CD14-positive monocyte (primary cell): ENCODE data around the gene UGT8. TPM values are rescaled to one million over a fixed set of nuclear protein-coding genes. Genes with fewer than 3 reads are reported as not detected.

Source experiments
- DNase-seq, 3 donors: peaks; one replicate each; pipeline ENCODE4 v3.0.0-alpha.2; 2011 to 2022
- H2AFZ ChIP-seq: 2 replicates; pipeline ENCODE4 v1.6.0; 2012; ENCODE audit warnings: mild to moderate bottlenecking, low read depth, low read length, inconsistent platforms; ENCODE audit not compliant: insufficient read depth, poor library complexity, severe bottlenecking
- H3K27ac ChIP-seq, 2 donors: 1 replicate in 1 of 2; 2 replicates in 1 of 2; pipeline ENCODE4 v1.5.1; 2012 to 2013; ENCODE audit warnings: low read length in 2 of 2, control low read depth in 1 of 2, inconsistent platforms in 1 of 2, low read depth in 1 of 2, mild to moderate bottlenecking in 1 of 2
- H3K27me3 ChIP-seq, 2 donors: one replicate each; pipeline versions ENCODE4 v1.6.0 to v1.6.1; 2011 to 2013; ENCODE audit warnings: low read length in 2 of 2; ENCODE audit not compliant: control insufficient read depth in 2 of 2, insufficient read depth in 2 of 2
- H3K36me3 ChIP-seq, 2 donors: replicated peaks in 1 of 2; 1 replicate in 1 of 2; 2 replicates in 1 of 2; pipeline versions ENCODE4 v1.5.1 to v1.6.1; 2012 to 2013; ENCODE audit warnings: low read length in 2 of 2, control low read depth in 1 of 2, inconsistent platforms in 1 of 2, mild to moderate bottlenecking in 1 of 2; ENCODE audit not compliant: insufficient read depth in 2 of 2, control insufficient read depth in 1 of 2
- H3K4me1 ChIP-seq, 2 donors: 1 replicate in 1 of 2; 2 replicates in 1 of 2; pipeline versions ENCODE4 v1.5.1 to v1.6.1; 2012 to 2013; ENCODE audit warnings: low read length in 2 of 2, control low read depth in 1 of 2, inconsistent platforms in 1 of 2, mild to moderate bottlenecking in 1 of 2, moderate library complexity in 1 of 2; ENCODE audit not compliant: insufficient read depth in 2 of 2, control insufficient read depth in 1 of 2
- H3K4me2 ChIP-seq: replicated peaks from 2 replicates; pipeline ENCODE3; 2012; ENCODE audit warnings: low read length, moderate library complexity, mild to moderate bottlenecking; ENCODE audit not compliant: poor library complexity, severe bottlenecking; ENCODE audit errors: extremely low read depth
- H3K4me3 ChIP-seq, 3 experiments: fragments of 200-600 bp in 1 of 3; sonication (generic) in 1 of 3; replicated peaks in 1 of 3; 1 replicate in 2 of 3; 2 replicates in 1 of 3; pipeline ENCODE4 v1.5.1; 2011 to 2013; ENCODE audit warnings: low read length in 3 of 3, mild to moderate bottlenecking in 3 of 3, control low read depth in 2 of 3, low read depth in 2 of 3, inconsistent platforms in 1 of 3, moderate library complexity in 1 of 3
- H3K79me2 ChIP-seq: 2 replicates; pipeline ENCODE4 v1.6.0; 2012; ENCODE audit warnings: mild to moderate bottlenecking, control low read depth, inconsistent platforms, low read length, moderate library complexity; ENCODE audit not compliant: insufficient read depth
- H3K9ac ChIP-seq: 2 replicates; pipeline ENCODE4 v1.6.0; 2017; ENCODE audit warnings: low read length, mild to moderate bottlenecking; ENCODE audit not compliant: insufficient read depth, poor library complexity, severe bottlenecking
- H3K9me3 ChIP-seq, 2 donors: replicated peaks in 1 of 2; 1 replicate in 1 of 2; 2 replicates in 1 of 2; pipeline versions ENCODE4 v1.5.1 to v1.6.1; 2012 to 2013; ENCODE audit warnings: low read length in 2 of 2, control low read depth in 1 of 2; ENCODE audit not compliant: control insufficient read depth in 1 of 2, insufficient read depth in 1 of 2
- H4K20me1 ChIP-seq: 2 replicates; pipeline ENCODE4 v1.6.0; 2012; ENCODE audit warnings: mild to moderate bottlenecking, low read length, control low read depth, moderate library complexity; ENCODE audit not compliant: insufficient read depth
- H3K27ac Mint-ChIP-seq, 7 donors: one replicate each; pipeline ENCODE4 v1.8.0; 2020; ENCODE audit warnings: mild to moderate bottlenecking in 7 of 7, mixed read lengths in 7 of 7, moderate library complexity in 6 of 7, inconsistent platforms in 2 of 7
- H3K27me3 Mint-ChIP-seq, 3 donors: one replicate each; pipeline ENCODE4 v1.8.0; 2021 to 2022; ENCODE audit warnings: low read depth in 3 of 3, mild to moderate bottlenecking in 3 of 3, mixed read lengths in 3 of 3, moderate library complexity in 3 of 3, inconsistent platforms in 1 of 3
- H3K36me3 Mint-ChIP-seq, 2 donors: one replicate each; pipeline ENCODE4 v1.8.0; 2020; ENCODE audit warnings: mixed read lengths in 2 of 2, inconsistent platforms in 1 of 2, mild to moderate bottlenecking in 1 of 2
- H3K4me1 Mint-ChIP-seq: one replicate; pipeline ENCODE4 v1.8.0; 2020; ENCODE audit warnings: mild to moderate bottlenecking, mixed read lengths
- H3K4me3 Mint-ChIP-seq, 2 donors: one replicate each; pipeline ENCODE4 v1.8.0; 2020; ENCODE audit warnings: mild to moderate bottlenecking in 2 of 2, mixed read lengths in 2 of 2, moderate library complexity in 1 of 2
- H3K9me3 Mint-ChIP-seq, 7 donors: one replicate each; pipeline ENCODE4 v1.8.0; 2020 to 2022; ENCODE audit warnings: mixed read lengths in 7 of 7, mild to moderate bottlenecking in 6 of 7, moderate library complexity in 6 of 7, inconsistent platforms in 2 of 7
- CTCF ChIP-seq: fragments of 200-600 bp; IDR thresholded peaks from one replicate; pipeline ENCODE4 v1.8.0; 2022; ENCODE audit warnings: antibody characterized with exemption, mild to moderate bottlenecking
- WGBS: methylation state at CpG from one replicate; pipeline ENCODE4 v1.1.5; 2013; ENCODE audit warnings: missing lambda C conversion rate; ENCODE audit not compliant: insufficient coverage; 5-methylcytosine and 5-hydroxymethylcytosine counted together
- intact Hi-C, 2 donors: fragments of 100-400 bp; cut with micrococcal nuclease; formaldehyde crosslinking; loops; one replicate each; pipeline versions ENCODE4 v1.15.0 to v1.15.1; 2023
- polyA plus RNA-seq, 3 donors: library from polyadenylated mRNA; depleted of rRNA in 1 of 3; unstranded in 2 of 3; stranded (reverse) in 1 of 3; fragments of 300-500 nt in 2 of 3; fragments of >200 nt in 1 of 3; fragmentation: Illumina TruSeq in 2 of 3; gene quantifications; 1 replicate in 2 of 3; 2 replicates in 1 of 3; pipeline ENCODE4 v1.2.3, GENCODE V29; 2012 to 2021

Gene UGT8
- polyA plus RNA-seq, 3 donors: not detected

DNA sequence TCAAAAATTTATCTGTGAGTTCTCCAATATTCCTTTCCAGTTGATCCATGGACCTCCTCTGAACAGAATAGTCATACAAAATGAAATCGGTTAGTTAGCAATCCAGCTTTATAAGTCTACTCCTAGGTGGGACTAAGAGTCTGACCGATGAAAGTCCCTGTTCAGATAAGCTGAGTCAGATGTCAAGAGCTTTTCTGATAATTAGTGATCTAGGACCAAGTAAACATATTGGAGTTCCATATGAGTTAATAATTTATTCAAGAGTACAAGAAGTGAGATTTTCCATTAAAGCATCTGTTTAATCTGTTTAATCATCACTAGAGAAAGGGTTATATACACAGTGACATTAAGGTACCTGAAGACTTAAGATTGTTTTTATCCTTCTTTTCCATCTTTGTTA, 74.7 kb downstream of the UGT8 start:
- H3K27me3 Mint-ChIP-seq: peaks cover 0 to 2% (median 0%) of the 10 kb centered on the region in 3 donors
- H3K27ac Mint-ChIP-seq: no peak overlapping the region
- H3K4me3 Mint-ChIP-seq: no peak overlapping the region
- no CpG with 5 or more reads among the region's 2 CpGs for WGBS
- H3K4me3 ChIP-seq: no peak overlapping the region
- no peaks in the 10 kb centered on the region for H3K9me3 ChIP-seq
- no peaks in the 10 kb centered on the region for H4K20me1 ChIP-seq
- TF ChIP-seq CTCF: no peak
- H2AFZ ChIP-seq: no peak overlapping the region
- no peak for DNase-seq
- H3K9ac ChIP-seq: no peak overlapping the region
- no peaks in the 10 kb centered on the region for H3K4me1 Mint-ChIP-seq
- intact Hi-C loops: no loop called here
- H3K36me3 Mint-ChIP-seq: no peaks in the 10 kb centered on the region
- H3K79me2 ChIP-seq: no peaks in the 10 kb centered on the region
- H3K4me1 ChIP-seq: no peaks in the 10 kb centered on the region
- H3K4me2 ChIP-seq: no peak overlapping the region
- H3K36me3 ChIP-seq: no peaks in the 10 kb centered on the region
- no peak overlapping the region for H3K27ac ChIP-seq
- peaks cover 0 to 1% (median 0%) of the 10 kb centered on the region in 7 donors for H3K9me3 Mint-ChIP-seq
- no peaks in the 10 kb centered on the region for H3K27me3 ChIP-seq

- no peak overlapping the region for H3K4me3 ChIP-seq
- no peaks in the 10 kb centered on the region for H3K79me2 ChIP-seq
- no peaks in the 10 kb centered on the region for H3K4me1 ChIP-seq
- H2AFZ ChIP-seq: no peak overlapping the region
- H3K27ac ChIP-seq: no peak overlapping the region
- DNase-seq: no peak
- H4K20me1 ChIP-seq: no peaks in the 10 kb centered on the region
- Mint-ChIP-seq H3K27ac (no peak overlapping the region), H3K27me3 (peaks cover 0 to 2% (median 0%) of the 10 kb centered on the region in 3 donors), H3K4me1 (no peaks in the 10 kb centered on the region), H3K9me3 (peaks cover 0 to 1% (median 0%) of the 10 kb centered on the region in 7 donors), H3K36me3 (no peaks in the 10 kb centered on the region), H3K4me3 (no peak overlapping the region)
- H3K9ac ChIP-seq: no peak overlapping the region
- H3K4me2 ChIP-seq: no peak overlapping the region
- intact Hi-C loops: no loop called here
- WGBS: 75% methylated on average over 2 of the region's 2 CpGs
- H3K9me3 ChIP-seq: no peaks in the 10 kb centered on the region
- no peaks in the 10 kb centered on the region for H3K27me3 ChIP-seq
- no peak for TF ChIP-seq CTCF
- no peaks in the 10 kb centered on the region for H3K36me3 ChIP-seq
Measured at GRCh38 chr4:114674080-114674479, 75.5 kb downstream of the UGT8 start.
